ENCODE measurements around the gene FOXC1. TPM values are rescaled to one million over a fixed set of nuclear protein-coding genes. Genes with fewer than 3 reads are reported as not detected.

The FOXC1 gene
- total RNA-seq, 1 donor from 2014 or later, result 2.9 TPM

GRCh38 chr6:1614448-1615150 lies 4.9 kb downstream of the FOXC1 start:
- TF ChIP-seq EZH2 (IDR thresholded peaks at IDR 0.05; ENCODE audit: insufficient read depth, low read length) (peak; percentile 61), CTCF (IDR thresholded peaks at IDR 0.05; ENCODE audit: insufficient read depth, low read depth, low read length) (no peak)
- Histone ChIP-seq H3K9me3 (ENCODE audit: insufficient read depth, low read depth, low read length) (no peaks in the 10 kb centered on the region), H3K27ac (ENCODE audit: low read depth, low read length) (peak overlapping the region; percentile 73), H3K9ac (ENCODE audit: low read length) (peak overlapping the region; percentile 80), H3K79me2 (ENCODE audit: insufficient read depth, low read length) (peaks cover 37% of the 10 kb centered on the region), H3K36me3 (ENCODE audit: insufficient read depth, low read length) (no peaks in the 10 kb centered on the region), H4K20me1 (ENCODE audit: insufficient read depth, low read length) (peaks cover 18% of the 10 kb centered on the region), H3K27me3 (ENCODE audit: insufficient read depth, low read length) (peaks cover 28% of the 10 kb centered on the region), H3K4me3 (ENCODE audit: insufficient read depth, low read depth, low read length) (peak overlapping the region; percentile 70), H2AFZ (ENCODE audit: low read depth, low read length) (peak overlapping the region; percentile 63), H3K4me2 (ENCODE audit: low read length) (peak overlapping the region; percentile 84), H3K4me1 (ENCODE audit: insufficient read depth, low read length) (peaks cover 11% of the 10 kb centered on the region)
- Mint-ChIP-seq H3K4me3 (ENCODE audit: unreplicated experiment) (no peak overlapping the region), H3K36me3 (ENCODE audit: low read depth, unreplicated experiment) (peaks cover 2% of the 10 kb centered on the region), H3K9me3 (ENCODE audit: unreplicated experiment) (peaks cover 8% of the 10 kb centered on the region), H3K4me1 (ENCODE audit: low read depth, unreplicated experiment) (peaks cover 7% of the 10 kb centered on the region), H3K27me3 (ENCODE audit: low read depth, unreplicated experiment) (peaks cover 46% of the 10 kb centered on the region), H3K27ac (ENCODE audit: unreplicated experiment) (no peak overlapping the region)
- DNase-seq (ENCODE audit: low read depth) (no peak), FAIRE-seq (no peak)

GRCh38 chr6:1615151-1615852 lies 5.6 kb downstream of the FOXC1 start:
- H3K4me1 ChIP-seq (ENCODE audit: insufficient read depth, low read length), result peaks cover 12% of the 10 kb centered on the region
- H2AFZ ChIP-seq (ENCODE audit: low read depth, low read length), result peak overlapping the region; percentile 63
- FAIRE-seq (no peak), DNase-seq (ENCODE audit: low read depth) (no peak)
- H3K36me3 Mint-ChIP-seq (ENCODE audit: low read depth, unreplicated experiment), result peaks cover 2% of the 10 kb centered on the region
- H3K27ac Mint-ChIP-seq (ENCODE audit: unreplicated experiment), result no peak overlapping the region
- peaks cover 8% of the 10 kb centered on the region for H3K9me3 Mint-ChIP-seq (ENCODE audit: unreplicated experiment)
- H3K9me3 ChIP-seq (ENCODE audit: insufficient read depth, low read depth, low read length), result no peaks in the 10 kb centered on the region
- H3K36me3 ChIP-seq (ENCODE audit: insufficient read depth, low read length), result no peaks in the 10 kb centered on the region
- H4K20me1 ChIP-seq (ENCODE audit: insufficient read depth, low read length), result peaks cover 18% of the 10 kb centered on the region
- no peak overlapping the region for H3K4me3 Mint-ChIP-seq (ENCODE audit: unreplicated experiment)
- peaks cover 46% of the 10 kb centered on the region for H3K27me3 Mint-ChIP-seq (ENCODE audit: low read depth, unreplicated experiment)
- peaks cover 37% of the 10 kb centered on the region for H3K79me2 ChIP-seq (ENCODE audit: insufficient read depth, low read length)
- peak overlapping the region; percentile 84 for H3K4me2 ChIP-seq (ENCODE audit: low read length)
- peak overlapping the region; percentile 80 for H3K9ac ChIP-seq (ENCODE audit: low read length)
- peak overlapping the region; percentile 33 for H3K27ac ChIP-seq (ENCODE audit: low read depth, low read length)
- peaks cover 7% of the 10 kb centered on the region for H3K4me1 Mint-ChIP-seq (ENCODE audit: low read depth, unreplicated experiment)
- TF ChIP-seq EZH2 (IDR thresholded peaks at IDR 0.05; ENCODE audit: insufficient read depth, low read length), result peak; percentile 4
- TF ChIP-seq CTCF (IDR thresholded peaks at IDR 0.05; ENCODE audit: insufficient read depth, low read depth, low read length), result no peak
- H3K27me3 ChIP-seq (ENCODE audit: insufficient read depth, low read length), result peaks cover 34% of the 10 kb centered on the region
- H3K4me3 ChIP-seq (ENCODE audit: insufficient read depth, low read depth, low read length), result peak overlapping the region; percentile 37
